ENCODE measurements around the gene RAB25.

Gene RAB25

GRCh38 chr1:156075775-156076204 is 14.8 kb downstream of the RAB25 start:
- CTCF ChIA-PET: interaction anchor here (0.8 to 2.5 kb wide), 7 partner anchors 9 to 149 kb away, joined by 3 to 23 read pairs (median 5); no protein-coding TSS in a partner anchor
- no peak for TF ChIP-seq CTCF (IDR thresholded peaks at IDR 0.05; ENCODE audit: control extremely low read depth, extremely low read depth, low read depth, missing control alignments)
- POLR2A ChIA-PET: interaction anchor here (0.6 kb wide), 1 partner anchor 196 kb away, joined by 3 read pairs; no protein-coding TSS in a partner anchor
- no peak for DNase-seq (ENCODE audit: extremely low spot score)

- no peak for TF ChIP-seq CTCF (IDR thresholded peaks at IDR 0.05; ENCODE audit: control extremely low read depth, extremely low read depth, low read depth, missing control alignments)
- peak; percentile 83 for DNase-seq (ENCODE audit: extremely low spot score)
- POLR2A ChIA-PET: no interaction called here
- CTCF ChIA-PET: interaction anchor here (2.1 to 2.5 kb wide), 2 partner anchors 11 to 20 kb away, joined by 12 to 23 read pairs; no protein-coding TSS in a partner anchor
These were observed 15.9 kb downstream of the RAB25 start for GRCh38 chr1:156076609-156077429.

- CTCF ChIA-PET: interaction anchor here (2.1 kb wide), 1 partner anchor 11 kb away, joined by 10 read pairs; no protein-coding TSS in a partner anchor
- no peak for DNase-seq (ENCODE audit: extremely low spot score)
- POLR2A ChIA-PET: no interaction called here
- no peak for TF ChIP-seq CTCF (IDR thresholded peaks at IDR 0.05; ENCODE audit: control extremely low read depth, extremely low read depth, low read depth, missing control alignments)
These were observed 16.4 kb downstream of the RAB25 start for GRCh38 chr1:156077430-156077760.

GRCh38 chr1:156078728-156079127 is 17.8 kb downstream of the RAB25 start:
- TF ChIP-seq CTCF (IDR thresholded peaks at IDR 0.05; ENCODE audit: control extremely low read depth, extremely low read depth, low read depth, missing control alignments): no peak
- ChIA-PET POLR2A (interaction anchor here (0.9 kb wide), 1 partner anchor 35 kb away, joined by 3 read pairs; no protein-coding TSS in a partner anchor), CTCF (interaction anchor here (0.9 to 2.1 kb wide), 6 partner anchors 12 to 204 kb away, joined by 3 to 10 read pairs (median 5); partner anchors contain the start of genes LAMTOR2, SMG5 and UBQLN4)
- DNase-seq (ENCODE audit: extremely low spot score): no peak

GRCh38 chr1:156079762-156080161 is 18.8 kb downstream of the RAB25 start:
- TF ChIP-seq CTCF (IDR thresholded peaks at IDR 0.05; ENCODE audit: control extremely low read depth, extremely low read depth, low read depth, missing control alignments): no peak
- ChIA-PET CTCF (interaction anchor here (0.7 to 1.9 kb wide), 4 partner anchors 13 to 203 kb away, joined by 3 to 4 read pairs (median 3); partner anchors contain the start of genes LAMTOR2, SLC25A44, SMG5 and UBQLN4), POLR2A (no interaction called here)
- DNase-seq (ENCODE audit: extremely low spot score): no peak

- TF ChIP-seq CTCF (IDR thresholded peaks at IDR 0.05; ENCODE audit: control extremely low read depth, extremely low read depth, low read depth, missing control alignments): no peak
- CTCF ChIA-PET: interaction anchor here (0.7 to 1.9 kb wide), 4 partner anchors 14 to 203 kb away, joined by 3 to 4 read pairs (median 3); partner anchors contain the start of genes LAMTOR2, SLC25A44, SMG5 and UBQLN4
- DNase-seq (ENCODE audit: extremely low spot score): no peak
- POLR2A ChIA-PET: no interaction called here
These were observed 19.4 kb downstream of the RAB25 start for GRCh38 chr1:156080241-156080862.
